Measurements from ENCODE around the gene TBC1D25.

TBC1D25 gene

DNA sequence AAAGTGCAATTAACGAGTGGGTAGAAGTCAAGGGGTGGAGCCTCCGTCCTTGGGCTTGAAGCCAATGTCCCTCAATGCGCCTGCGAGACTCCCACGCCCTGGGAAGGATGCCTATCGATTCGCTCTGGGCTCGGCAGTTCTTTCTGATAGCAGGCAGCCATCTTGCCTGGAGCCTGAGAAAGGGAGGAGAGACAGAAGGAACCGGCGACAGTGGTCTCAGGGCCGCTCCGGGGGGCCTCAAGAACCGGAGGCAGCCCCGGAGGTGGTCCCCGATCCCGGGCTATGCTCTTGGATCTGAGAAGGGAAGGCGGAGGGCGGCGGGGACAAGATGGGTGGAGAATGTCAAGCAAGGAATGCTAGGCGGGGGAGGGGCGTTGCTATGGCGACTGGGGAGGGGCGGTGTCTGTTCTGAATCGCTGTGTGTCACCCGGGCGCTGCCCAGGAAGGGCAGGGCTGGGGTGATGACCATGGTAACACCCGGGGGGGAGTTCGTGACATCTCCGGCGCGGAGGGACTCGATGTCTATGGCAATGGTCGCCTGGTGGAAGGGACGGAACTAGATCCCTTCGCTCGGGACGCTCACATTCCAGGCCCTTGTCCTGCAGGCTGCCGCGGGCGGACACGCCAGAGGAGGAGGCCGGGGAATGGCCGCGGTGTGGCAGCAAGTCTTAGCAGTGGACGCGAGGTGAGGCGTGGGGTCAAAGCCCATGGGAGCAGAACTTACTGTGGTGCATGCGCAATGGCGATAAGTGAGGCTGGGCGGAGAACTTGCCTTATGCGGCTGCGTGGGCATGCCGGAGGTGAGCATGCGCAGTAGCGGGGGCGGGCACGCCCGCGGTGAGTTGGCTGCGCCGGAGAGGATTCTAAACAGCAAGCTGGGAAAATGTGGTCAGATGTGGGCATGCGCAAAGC is 58.1 kb downstream of the TBC1D25 start, which contains the start of gene WDR13:
Gene WDR13 (plus strand): TSS at position 140 of the 912 bp plus-strand sequence. CDS start 505 bp downstream, at position 645.
- peak within 1 kb of the TSS; percentile 78 for H3K4me2 ChIP-seq (ENCODE audit: low read depth, low read length, poor library complexity, severe bottlenecking)
- H3K4me3 ChIP-seq (ENCODE audit: low read length, poor library complexity, severe bottlenecking): peak within 1 kb of the TSS; percentile 96
- H3K36me3 ChIP-seq (ENCODE audit: insufficient read depth, low read length): no peaks in the 10 kb centered on the region
- H3K79me2 ChIP-seq (ENCODE audit: insufficient read depth, low read length): 0 out of 2 replicates have a peak, but pooled peaks cover 3% of the 10 kb centered on the region
- H3K9me2 ChIP-seq (replicated peaks; ENCODE audit: low read depth, low read length): no peaks in the 10 kb centered on the region
- no peaks in the 10 kb centered on the region for H4K20me1 ChIP-seq (ENCODE audit: insufficient read depth, low read length, poor library complexity, severe bottlenecking)
- H3K9me3 ChIP-seq (ENCODE audit: insufficient read depth, low read depth, low read length): no peaks in the 10 kb centered on the region
- H3K27me3 ChIP-seq (ENCODE audit: insufficient read depth, low read length, poor library complexity, severe bottlenecking): no peaks in the 10 kb centered on the region
- peak within 1 kb of the TSS; percentile 75 for H2AFZ ChIP-seq (ENCODE audit: low read length)
- peaks cover 4% of the 10 kb centered on the region for H3K4me1 ChIP-seq (ENCODE audit: insufficient read depth, low read length, poor library complexity, severe bottlenecking)
- no peak for TF ChIP-seq EZH2phosphoT487 (IDR thresholded peaks at IDR 0.05; ENCODE audit: borderline replicate concordance)
- TF ChIP-seq, protein P1, sequence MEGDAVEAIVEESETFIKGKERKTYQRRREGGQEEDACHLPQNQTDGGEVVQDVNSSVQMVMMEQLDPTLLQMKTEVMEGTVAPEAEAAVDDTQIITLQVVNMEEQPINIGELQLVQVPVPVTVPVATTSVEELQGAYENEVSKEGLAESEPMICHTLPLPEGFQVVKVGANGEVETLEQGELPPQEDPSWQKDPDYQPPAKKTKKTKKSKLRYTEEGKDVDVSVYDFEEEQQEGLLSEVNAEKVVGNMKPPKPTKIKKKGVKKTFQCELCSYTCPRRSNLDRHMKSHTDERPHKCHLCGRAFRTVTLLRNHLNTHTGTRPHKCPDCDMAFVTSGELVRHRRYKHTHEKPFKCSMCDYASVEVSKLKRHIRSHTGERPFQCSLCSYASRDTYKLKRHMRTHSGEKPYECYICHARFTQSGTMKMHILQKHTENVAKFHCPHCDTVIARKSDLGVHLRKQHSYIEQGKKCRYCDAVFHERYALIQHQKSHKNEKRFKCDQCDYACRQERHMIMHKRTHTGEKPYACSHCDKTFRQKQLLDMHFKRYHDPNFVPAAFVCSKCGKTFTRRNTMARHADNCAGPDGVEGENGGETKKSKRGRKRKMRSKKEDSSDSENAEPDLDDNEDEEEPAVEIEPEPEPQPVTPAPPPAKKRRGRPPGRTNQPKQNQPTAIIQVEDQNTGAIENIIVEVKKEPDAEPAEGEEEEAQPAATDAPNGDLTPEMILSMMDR (conservative IDR thresholded peaks at IDR 0.05; ENCODE audit: low read length): no peak
- H3F3A ChIP-seq (ENCODE audit: low read depth): no peaks in the 10 kb centered on the region
- H3K9ac ChIP-seq (ENCODE audit: low read depth, low read length, poor library complexity, severe bottlenecking): peak within 1 kb of the TSS; percentile 91

DNA sequence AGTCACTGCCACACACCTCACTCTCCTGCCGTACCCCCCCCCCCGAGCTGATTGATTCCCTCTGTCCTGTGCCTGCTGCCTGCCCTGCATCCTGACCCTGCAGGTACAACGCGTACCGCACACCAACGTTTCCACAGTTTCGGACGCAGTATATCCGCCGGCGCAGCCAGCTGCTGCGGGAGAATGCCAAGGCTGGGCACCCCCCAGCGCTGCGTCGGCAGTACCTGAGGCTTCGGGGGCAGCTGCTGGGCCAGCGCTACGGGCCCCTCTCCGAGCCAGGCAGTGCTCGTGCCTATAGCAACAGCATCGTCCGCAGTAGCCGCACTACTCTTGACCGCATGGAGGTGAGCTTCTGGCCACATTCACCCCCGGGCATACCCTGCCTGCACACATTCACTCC is 59.1 kb downstream of the TBC1D25 start:
- H3F3A ChIP-seq (ENCODE audit: low read depth): no peaks in the 10 kb centered on the region
- H3K4me1 ChIP-seq (ENCODE audit: insufficient read depth, low read length, poor library complexity, severe bottlenecking): peaks cover 4% of the 10 kb centered on the region
- 0 out of 2 replicates have a peak, but pooled peaks cover 3% of the 10 kb centered on the region for H3K79me2 ChIP-seq (ENCODE audit: insufficient read depth, low read length)
- no peaks in the 10 kb centered on the region for H3K36me3 ChIP-seq (ENCODE audit: insufficient read depth, low read length)
- no peaks in the 10 kb centered on the region for H4K20me1 ChIP-seq (ENCODE audit: insufficient read depth, low read length, poor library complexity, severe bottlenecking)
- no peak overlapping the region for H2AFZ ChIP-seq (ENCODE audit: low read length)
- peak overlapping the region; percentile 91 for H3K9ac ChIP-seq (ENCODE audit: low read depth, low read length, poor library complexity, severe bottlenecking)
- peak overlapping the region; percentile 96 for H3K4me3 ChIP-seq (ENCODE audit: low read length, poor library complexity, severe bottlenecking)
- no peaks in the 10 kb centered on the region for H3K9me3 ChIP-seq (ENCODE audit: insufficient read depth, low read depth, low read length)
- peak overlapping the region; percentile 78 for H3K4me2 ChIP-seq (ENCODE audit: low read depth, low read length, poor library complexity, severe bottlenecking)
- H3K27me3 ChIP-seq (ENCODE audit: insufficient read depth, low read length, poor library complexity, severe bottlenecking): no peaks in the 10 kb centered on the region
- TF ChIP-seq EZH2phosphoT487 (IDR thresholded peaks at IDR 0.05; ENCODE audit: borderline replicate concordance): no peak
- TF ChIP-seq, protein P1 (conservative IDR thresholded peaks at IDR 0.05; ENCODE audit: low read length): no peak
- no peaks in the 10 kb centered on the region for H3K9me2 ChIP-seq (replicated peaks; ENCODE audit: low read depth, low read length)

DNA sequence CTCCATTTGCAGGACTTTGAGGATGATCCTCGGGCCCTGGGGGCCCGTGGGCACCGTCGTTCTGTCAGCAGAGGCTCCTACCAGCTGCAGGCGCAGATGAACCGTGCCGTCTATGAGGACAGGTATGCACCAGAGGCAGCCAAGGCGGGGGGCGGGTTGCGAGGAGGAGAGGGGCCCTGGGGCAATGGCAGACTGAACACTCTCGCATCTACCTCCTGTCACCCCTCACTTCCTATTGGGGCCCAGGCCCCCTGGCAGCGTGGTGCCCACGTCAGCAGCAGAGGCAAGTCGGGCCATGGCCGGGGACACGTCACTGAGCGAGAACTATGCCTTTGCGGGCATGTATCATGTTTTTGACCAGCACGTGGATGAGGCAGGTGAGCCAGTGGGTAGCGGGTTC is 59.8 kb downstream of the TBC1D25 start:
- H3K4me1 ChIP-seq (ENCODE audit: insufficient read depth, low read length, poor library complexity, severe bottlenecking): peaks cover 4% of the 10 kb centered on the region
- H2AFZ ChIP-seq (ENCODE audit: low read length): no peak overlapping the region
- no peaks in the 10 kb centered on the region for H3F3A ChIP-seq (ENCODE audit: low read depth)
- TF ChIP-seq EZH2phosphoT487 (IDR thresholded peaks at IDR 0.05; ENCODE audit: borderline replicate concordance): no peak
- TF ChIP-seq, protein P1 (conservative IDR thresholded peaks at IDR 0.05; ENCODE audit: low read length): no peak
- H3K79me2 ChIP-seq (ENCODE audit: insufficient read depth, low read length): 0 out of 2 replicates have a peak, but pooled peaks cover 3% of the 10 kb centered on the region
- no peak overlapping the region for H3K4me2 ChIP-seq (ENCODE audit: low read depth, low read length, poor library complexity, severe bottlenecking)
- H3K27me3 ChIP-seq (ENCODE audit: insufficient read depth, low read length, poor library complexity, severe bottlenecking): no peaks in the 10 kb centered on the region
- H3K36me3 ChIP-seq (ENCODE audit: insufficient read depth, low read length): no peaks in the 10 kb centered on the region
- no peak overlapping the region for H3K9ac ChIP-seq (ENCODE audit: low read depth, low read length, poor library complexity, severe bottlenecking)
- H3K4me3 ChIP-seq (ENCODE audit: low read length, poor library complexity, severe bottlenecking): no peak overlapping the region
- H3K9me3 ChIP-seq (ENCODE audit: insufficient read depth, low read depth, low read length): no peaks in the 10 kb centered on the region
- H3K9me2 ChIP-seq (replicated peaks; ENCODE audit: low read depth, low read length): no peaks in the 10 kb centered on the region
- no peaks in the 10 kb centered on the region for H4K20me1 ChIP-seq (ENCODE audit: insufficient read depth, low read length, poor library complexity, severe bottlenecking)
